ENCODE data around the gene ANKHD1.
"Not testable (repeated sequence)": the region's sequence is repeated elsewhere in the genome, so short reads cannot be mapped to it uniquely, and the experiment has no call there.

The ANKHD1 gene

DNA sequence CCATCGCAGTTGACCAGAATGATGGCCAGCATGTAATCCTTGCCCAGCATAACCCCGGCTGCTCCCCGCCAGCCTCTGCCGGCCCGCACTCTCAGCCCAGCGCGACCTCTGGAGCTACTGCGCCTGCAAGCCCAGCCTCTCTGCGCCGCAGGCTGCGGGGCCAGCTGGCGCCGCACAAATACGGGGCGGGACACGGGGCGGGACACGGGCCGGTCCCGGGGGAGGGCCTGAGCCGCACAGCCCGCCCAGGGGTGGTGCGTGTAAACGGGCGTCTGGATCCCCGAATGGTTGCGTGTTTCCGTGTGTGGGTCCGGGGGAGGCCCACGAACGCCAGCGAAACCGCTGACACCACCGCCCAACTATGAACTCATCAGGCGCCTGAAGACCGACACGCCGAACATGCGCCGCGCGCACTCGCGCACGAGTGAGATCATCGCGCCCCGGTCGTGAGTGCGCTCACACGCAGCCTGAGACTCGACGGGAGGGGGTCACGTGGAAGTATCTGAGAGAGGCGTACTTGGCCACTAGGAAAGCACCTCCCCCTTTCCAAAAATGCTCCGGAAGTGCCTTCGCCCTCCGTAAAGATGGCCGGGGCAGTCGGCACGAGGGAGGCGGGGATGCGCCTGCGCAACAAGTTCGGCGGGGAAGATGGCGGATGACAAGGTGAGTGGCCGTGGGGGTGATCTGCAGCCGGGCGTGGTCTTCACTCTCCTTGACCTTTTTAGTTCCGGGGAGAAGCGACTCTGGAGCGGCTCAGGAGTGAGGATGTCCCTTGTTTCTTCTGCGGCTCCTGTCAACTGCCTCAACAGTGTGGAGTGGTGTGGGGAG lies 162.8 kb downstream of the ANKHD1 start, which contains the start of the genes APBB3 and SLC35A4:
Gene APBB3, minus strand, starts transcription at position 403 of the 828 bp plus-strand sequence. Its CDS starts 353 bp downstream, at position 50.
Gene SLC35A4, plus strand, starts transcription at position 633 of the 828 bp plus-strand sequence. CDS start 2,342 bp downstream, outside the sequence.
- DNase-seq = peak; percentile 96

DNA sequence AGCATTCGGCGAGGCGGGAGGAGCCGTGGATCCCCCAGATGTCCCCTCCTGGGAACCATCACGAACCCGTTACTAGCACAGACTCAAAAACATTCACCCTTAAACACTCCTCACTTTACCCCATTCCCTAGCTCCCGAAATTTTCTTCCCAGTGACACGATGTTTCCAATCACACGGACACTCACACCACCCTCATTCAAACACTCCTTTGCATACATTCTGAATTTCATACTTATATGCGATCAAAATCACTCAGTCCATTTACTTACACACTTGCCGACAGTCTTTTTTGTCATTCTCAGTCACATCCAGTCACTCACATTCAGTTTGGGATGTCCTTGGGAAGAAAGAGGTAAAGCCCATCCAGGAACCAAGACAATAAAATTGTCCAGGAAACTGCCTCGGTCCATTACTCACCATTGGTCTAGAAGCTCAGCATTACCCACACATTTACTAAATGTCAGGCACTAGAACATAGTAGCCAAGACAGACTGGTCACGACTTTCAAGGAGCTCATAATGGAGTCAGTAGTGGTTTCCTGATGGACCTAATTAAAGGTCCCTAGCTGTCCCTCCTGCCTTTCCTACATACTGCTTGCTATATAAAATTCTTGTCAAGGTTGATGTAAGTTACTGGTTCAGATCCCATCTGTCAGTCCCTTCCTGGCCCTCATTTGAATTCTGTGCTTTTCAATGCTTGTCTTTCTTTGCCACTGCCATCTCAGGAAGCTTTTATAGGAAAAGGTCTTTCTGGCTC lies 163.6 kb downstream of the ANKHD1 start:
- no peak for DNase-seq

DNA sequence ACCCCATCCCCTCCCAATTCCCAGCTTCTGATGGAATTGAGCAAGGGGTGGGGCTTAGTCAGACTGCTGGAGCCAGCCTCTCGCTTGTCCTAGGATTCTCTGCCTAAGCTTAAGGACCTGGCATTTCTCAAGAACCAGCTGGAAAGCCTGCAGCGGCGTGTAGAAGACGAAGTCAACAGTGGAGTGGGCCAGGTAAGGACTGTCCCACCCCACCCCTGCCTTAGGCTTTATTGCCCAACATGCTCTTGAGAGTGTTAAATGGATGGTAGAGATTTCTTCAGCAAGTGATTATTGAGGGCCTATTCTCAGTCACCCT lies 164.1 kb downstream of the ANKHD1 start:
- DNase-seq = no peak

DNA sequence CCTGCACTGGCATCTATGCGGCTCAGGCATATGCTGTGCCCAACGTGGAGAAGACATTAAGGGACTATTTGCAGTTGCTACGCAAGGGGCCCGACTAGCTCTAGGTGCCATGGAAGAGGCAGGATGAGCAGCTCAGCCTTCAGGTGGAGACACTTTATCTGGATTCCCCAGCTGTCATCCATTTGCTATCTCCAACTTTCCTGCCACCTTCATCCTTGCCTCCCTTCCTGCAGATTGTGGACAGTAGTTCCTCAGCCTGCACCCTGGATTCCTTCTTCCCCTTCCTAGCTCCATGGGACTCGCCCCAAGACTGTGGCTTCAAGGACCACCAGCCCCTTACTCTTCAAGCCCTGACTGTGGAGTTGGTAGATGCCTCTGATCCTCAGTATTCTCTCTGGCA lies 165.0 kb downstream of the ANKHD1 start:
- no peak for DNase-seq

DNA sequence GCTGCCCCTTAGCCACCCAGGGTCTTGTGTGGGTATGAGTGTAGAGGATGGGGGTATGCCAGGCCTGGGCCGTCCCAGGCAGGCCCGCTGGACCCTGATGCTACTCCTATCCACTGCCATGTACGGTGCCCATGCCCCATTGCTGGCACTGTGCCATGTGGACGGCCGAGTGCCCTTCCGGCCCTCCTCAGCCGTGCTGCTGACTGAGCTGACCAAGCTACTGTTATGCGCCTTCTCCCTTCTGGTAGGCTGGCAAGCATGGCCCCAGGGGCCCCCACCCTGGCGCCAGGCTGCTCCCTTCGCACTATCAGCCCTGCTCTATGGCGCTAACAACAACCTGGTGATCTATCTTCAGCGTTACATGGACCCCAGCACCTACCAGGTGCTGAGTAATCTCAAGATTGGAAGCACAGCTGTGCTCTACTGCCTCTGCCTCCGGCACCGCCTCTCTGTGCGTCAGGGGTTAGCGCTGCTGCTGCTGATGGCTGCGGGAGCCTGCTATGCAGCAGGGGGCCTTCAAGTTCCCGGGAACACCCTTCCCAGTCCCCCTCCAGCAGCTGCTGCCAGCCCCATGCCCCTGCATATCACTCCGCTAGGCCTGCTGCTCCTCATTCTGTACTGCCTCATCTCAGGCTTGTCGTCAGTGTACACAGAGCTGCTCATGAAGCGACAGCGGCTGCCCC lies 165.6 kb downstream of the ANKHD1 start:
- no peak for DNase-seq

DNA sequence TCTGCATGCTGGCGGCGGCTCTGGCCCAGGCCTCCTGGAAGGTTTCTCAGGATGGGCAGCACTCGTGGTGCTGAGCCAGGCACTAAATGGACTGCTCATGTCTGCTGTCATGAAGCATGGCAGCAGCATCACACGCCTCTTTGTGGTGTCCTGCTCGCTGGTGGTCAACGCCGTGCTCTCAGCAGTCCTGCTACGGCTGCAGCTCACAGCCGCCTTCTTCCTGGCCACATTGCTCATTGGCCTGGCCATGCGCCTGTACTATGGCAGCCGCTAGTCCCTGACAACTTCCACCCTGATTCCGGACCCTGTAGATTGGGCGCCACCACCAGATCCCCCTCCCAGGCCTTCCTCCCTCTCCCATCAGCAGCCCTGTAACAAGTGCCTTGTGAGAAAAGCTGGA lies 166.2 kb downstream of the ANKHD1 start:
- DNase-seq = no peak

DNA sequence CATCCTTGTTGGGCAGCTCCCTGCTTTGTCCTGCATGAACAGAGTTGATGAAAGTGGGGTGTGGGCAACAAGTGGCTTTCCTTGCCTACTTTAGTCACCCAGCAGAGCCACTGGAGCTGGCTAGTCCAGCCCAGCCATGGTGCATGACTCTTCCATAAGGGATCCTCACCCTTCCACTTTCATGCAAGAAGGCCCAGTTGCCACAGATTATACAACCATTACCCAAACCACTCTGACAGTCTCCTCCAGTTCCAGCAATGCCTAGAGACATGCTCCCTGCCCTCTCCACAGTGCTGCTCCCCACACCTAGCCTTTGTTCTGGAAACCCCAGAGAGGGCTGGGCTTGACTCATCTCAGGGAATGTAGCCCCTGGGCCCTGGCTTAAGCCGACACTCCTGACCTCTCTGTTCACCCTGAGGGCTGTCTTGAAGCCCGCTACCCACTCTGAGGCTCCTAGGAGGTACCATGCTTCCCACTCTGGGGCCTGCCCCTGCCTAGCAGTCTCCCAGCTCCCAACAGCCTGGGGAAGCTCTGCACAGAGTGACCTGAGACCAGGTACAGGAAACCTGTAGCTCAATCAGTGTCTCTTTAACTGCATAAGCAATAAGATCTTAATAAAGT lies 166.9 kb downstream of the ANKHD1 start:
- no peak for DNase-seq

DNA sequence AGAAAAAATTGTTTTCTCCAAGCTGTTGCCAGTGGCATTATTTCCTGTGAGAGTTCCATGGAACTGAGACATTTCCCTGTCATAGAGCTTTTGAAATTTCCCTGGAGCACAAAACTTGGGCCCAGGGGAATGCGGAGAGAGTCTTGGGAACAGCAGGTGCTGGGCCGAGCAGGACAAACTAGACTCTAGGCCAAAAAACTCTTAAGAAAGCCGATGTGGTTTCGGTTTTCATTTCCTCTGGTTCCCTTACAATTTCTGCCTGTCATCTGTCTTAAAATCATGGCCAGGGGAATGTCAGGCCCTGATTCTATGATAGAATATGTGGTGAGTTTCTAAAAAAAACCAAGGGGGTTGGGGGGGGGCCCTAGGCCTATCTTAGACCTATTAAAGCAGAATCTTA lies 167.6 kb downstream of the ANKHD1 start:
- no peak for DNase-seq

DNA sequence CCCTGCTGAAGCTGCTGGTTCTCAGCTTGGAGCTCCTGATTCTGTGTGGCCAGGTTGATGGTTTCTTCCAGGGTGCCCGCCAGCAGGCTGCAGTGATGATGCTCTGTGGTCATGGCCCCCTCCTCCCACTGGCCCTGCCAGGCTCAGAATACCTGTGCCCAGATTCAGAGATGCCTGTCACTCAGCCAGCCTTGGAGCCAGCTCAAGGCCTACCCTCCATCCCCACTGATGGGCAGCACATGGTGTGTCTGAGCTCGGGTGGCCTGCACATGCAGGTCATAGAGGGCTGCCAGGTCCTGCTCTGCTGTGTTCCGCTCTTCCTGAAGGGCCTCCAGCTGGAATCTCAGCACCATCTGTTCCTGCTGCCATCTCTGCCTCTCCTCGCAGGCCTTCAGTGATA lies 168.4 kb downstream of the ANKHD1 start:
- no peak for DNase-seq

DNA sequence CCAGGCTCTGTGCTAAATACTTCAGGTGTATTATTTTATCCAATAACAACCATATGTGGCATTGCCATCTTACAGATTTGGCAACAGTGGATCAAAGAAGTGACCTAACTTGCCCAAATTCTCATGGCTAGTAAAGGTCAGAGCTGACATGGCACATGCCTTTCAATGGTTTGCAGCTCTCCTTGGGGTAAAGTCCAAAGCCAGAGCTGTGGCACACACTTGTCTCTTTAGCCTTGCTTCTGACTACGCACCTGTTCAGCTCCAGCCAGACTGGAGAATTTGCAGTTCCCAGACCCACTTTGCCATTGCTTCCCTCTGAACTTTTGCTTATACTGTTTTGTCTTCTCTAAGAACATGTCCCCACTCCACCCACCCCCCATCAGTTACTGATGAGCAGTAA lies 168.9 kb downstream of the ANKHD1 start:
- no peak for DNase-seq

DNA sequence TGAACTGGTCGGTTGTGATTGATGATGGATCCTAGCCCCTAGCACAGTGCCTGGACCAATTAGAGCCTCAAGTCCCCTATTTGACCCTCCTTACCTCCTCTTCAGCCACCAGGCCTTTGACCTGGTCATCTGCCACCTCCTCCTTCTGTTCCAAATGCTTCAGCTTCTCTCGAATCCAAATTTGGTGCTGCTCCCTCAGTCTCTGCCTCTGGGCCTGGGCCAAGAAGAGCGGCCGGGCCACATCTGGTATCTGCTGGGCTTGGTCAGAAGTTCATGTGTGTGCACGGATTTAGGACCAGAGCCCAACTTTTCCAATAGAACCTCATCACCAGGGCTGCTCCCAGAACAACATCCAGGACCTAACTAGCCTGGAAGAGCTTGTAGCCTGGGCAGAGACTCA lies 169.5 kb downstream of the ANKHD1 start:
- DNase-seq = no peak

DNA sequence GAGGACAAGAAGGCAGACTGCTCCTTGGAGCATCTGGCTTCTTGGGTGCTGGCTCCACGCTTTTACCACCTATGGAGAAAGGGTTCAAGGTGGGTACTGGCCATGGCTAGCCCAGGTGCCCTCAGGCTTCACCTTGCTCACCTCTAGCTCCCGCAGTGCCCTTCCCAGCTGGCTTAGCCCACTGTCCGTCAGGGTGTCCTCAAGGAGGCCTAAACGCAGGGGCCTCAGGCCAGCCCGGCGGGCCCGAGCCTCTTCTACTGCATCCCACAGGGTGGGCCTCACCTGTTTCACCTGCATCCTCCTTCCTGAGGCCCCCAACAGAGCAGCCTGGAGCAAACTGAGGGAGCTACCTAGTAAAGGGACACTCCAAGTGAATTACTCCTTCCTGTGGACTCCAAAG lies 172.1 kb downstream of the ANKHD1 start:
- no peak for DNase-seq

DNA sequence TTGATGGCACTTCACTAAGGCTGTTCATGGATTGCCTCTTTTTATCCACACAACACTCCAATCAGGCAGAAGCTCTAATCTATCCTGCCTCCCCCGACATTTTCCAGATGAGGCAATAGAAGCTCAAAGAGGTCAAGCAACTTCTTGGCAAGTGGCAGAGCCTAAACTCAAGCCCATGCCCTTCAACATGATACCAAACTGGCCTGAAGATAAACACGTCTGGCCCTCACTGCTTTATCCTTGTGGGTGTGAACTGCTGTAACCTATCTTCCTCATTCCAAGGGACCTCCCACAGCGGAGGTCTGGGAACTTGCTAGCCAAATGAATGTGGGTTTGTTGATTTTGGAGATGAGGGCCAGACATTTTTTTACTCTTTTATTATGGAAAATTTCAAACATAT lies 172.5 kb downstream of the ANKHD1 start:
- DNase-seq = no peak

DNA sequence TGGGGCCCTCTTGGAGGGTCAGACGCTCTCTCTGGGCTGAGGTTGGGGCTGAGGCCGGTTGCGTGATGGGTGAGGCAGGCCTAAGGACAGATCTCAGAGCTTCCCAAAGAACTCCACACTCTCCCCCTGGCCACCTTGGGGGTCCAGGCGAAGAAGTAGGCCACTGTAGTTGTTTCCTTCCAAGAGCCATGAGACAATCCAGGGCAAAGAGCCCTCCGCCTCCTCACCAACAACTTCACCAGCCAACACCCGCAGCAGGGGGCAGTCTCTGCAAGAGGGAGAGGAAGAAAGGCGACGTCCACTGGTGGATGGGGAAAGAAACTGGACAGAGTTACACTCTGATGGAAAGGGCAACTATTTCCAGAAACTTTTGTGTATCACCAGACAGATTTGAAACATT lies 173.7 kb downstream of the ANKHD1 start:
- DNase-seq = peak in 1 of 2 experiments; percentile 18

DNA sequence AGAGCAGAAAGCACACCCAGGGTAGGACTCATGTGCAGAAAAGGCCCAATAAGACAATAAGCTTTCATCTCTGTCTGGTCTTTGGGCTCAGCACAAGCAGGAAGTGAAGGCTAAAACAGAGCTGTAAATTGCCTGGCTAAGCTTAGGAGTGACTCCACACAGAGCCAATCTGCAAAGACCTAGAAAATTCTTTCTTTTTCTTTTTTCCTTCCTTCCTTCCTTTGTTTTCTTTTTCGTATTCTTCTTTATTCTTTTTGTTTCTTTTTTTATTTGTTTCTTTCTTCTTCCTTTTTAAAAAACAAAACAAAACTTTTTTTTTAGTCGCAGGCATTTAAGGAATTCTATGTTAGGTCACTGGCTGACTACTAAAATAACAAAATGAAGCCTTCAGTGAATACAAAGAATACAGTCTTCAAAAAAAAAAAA lies 175.2 kb downstream of the ANKHD1 start:
- peak in 1 of 2 experiments; percentile 11 for DNase-seq

DNA sequence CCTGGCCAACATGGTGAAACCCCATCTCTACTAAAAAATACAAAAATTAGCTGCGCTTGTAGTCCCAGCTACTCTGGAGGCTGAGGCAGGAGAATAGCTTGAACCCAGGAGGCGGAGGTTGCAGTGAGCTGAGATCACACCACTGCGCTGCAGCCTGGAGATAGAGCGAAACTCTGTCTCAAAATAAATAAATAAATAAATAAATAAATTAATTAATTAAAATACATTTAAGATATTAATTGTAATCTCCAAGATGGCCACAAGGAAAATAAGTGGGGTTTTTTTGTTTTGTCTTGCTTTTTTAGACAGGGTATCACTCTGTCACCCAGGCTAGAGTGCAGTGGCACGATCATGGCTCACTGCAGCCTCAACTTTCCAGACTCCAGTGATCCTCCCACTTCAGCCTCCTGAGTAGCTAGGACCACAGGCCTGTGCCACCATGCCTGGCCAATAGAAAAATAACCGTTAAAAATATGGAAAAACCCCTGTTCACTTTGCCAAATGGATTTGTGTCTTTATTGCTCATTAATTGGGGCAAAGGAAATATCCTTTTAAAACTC lies 177.6 kb downstream of the ANKHD1 start:
- DNase-seq = not testable (repeated sequence)

DNA sequence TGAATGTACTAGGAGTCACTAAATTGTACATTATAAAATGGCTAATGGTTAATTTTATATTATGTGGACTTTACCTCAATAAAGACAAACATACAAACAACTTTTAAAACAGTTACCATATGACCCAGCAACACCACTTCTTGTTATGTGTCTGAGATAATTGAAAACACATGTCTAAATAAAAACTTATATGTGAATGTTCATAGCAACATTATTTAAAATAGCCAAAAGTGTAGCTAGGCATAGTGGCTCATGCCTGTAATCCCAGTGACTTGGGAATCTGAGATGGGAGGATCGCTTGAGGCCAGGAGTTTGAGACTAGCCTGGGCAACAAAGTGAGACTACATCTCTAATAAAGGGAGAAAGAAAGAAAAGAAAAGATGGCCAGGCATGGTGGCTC lies 185.9 kb downstream of the ANKHD1 start:
- DNase-seq = no peak

DNA sequence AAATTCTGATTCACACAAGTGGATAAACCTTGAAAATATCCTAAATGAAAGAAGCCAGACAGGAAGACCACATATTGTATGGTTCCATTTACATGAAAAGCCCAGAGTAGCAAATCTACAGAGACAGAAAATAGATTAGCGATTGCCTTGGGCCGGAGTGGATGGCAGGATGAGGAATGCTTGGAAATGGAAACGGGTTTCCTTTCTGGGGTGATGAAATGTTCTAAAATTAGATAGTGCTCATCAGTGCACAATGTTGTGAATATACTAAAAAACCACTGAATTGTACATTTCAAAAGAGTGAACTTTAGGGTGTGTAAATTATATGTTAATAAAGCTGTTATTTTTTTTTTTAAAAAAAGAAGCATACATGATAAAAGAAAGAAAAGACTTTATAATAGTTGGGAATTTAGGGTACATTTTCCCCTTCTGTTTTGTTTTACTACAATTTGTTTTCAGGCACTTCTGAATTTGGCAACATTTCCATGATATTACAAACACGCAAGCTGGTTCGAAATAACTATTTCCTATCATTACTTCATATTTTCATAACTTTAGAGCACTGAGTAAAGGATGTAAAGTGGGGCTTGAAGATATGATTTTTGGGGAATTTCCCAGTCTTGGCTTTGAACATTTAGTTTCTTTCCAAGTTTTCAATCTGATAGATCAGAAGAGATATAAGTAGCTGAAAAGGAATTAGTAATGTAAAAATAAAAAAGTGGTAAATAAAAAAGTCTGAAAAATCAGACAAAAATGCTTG lies 186.9 kb downstream of the ANKHD1 start:
- DNase-seq = no peak
